Measurements from ENCODE around the gene ALDH3A1. TPM values are rescaled to one million over a fixed set of nuclear protein-coding genes. Genes with fewer than 3 reads are reported as not detected.
A peak's percentile ranks its signal among the peaks of the same experiment; 100 is the strongest.

The ALDH3A1 gene
- total RNA-seq, 1 experiment from 2014 or later, result 0.38 TPM

- Mint-ChIP-seq H3K9me3 (ENCODE audit: low read depth, unreplicated experiment) (no peaks in the 10 kb centered on the region), H3K27ac (ENCODE audit: unreplicated experiment) (no peak overlapping the region), H3K4me1 (ENCODE audit: low read depth, unreplicated experiment) (peaks cover 15% of the 10 kb centered on the region), H3K36me3 (ENCODE audit: insufficient read depth, unreplicated experiment) (no peaks in the 10 kb centered on the region), H3K4me3 (ENCODE audit: low read depth, unreplicated experiment) (no peak overlapping the region), H3K27me3 (ENCODE audit: unreplicated experiment) (peaks cover 12% of the 10 kb centered on the region)
- CTCF ChIA-PET, result no interaction called here
- DNase-seq, result no peak
- intact Hi-C loops (cut with micrococcal nuclease; ENCODE audit: unreplicated experiment), result no loop called here
- BruUV-seq (replicated peaks), result no TSS peak
- no peak for TF ChIP-seq CTCF (IDR thresholded peaks at IDR 0.05; ENCODE audit: unreplicated experiment)
Measured at GRCh38 chr17:19737305-19738072, 10.6 kb downstream of the ALDH3A1 start.

- CTCF ChIA-PET, result interaction anchor here (0.6 kb wide), 1 partner anchor 183 kb away, joined by 4 read pairs; no protein-coding TSS in a partner anchor
- no peak for DNase-seq
- no peaks in the 10 kb centered on the region for H3K36me3 Mint-ChIP-seq (ENCODE audit: insufficient read depth, unreplicated experiment)
- no TSS peak for BruUV-seq (replicated peaks)
- H3K9me3 Mint-ChIP-seq (ENCODE audit: low read depth, unreplicated experiment), result no peaks in the 10 kb centered on the region
- no peak overlapping the region for H3K4me3 Mint-ChIP-seq (ENCODE audit: low read depth, unreplicated experiment)
- no peak for TF ChIP-seq CTCF (IDR thresholded peaks at IDR 0.05; ENCODE audit: unreplicated experiment)
- intact Hi-C loops (cut with micrococcal nuclease; ENCODE audit: unreplicated experiment), result no loop called here
- H3K27ac Mint-ChIP-seq (ENCODE audit: unreplicated experiment), result peak overlapping the region; percentile 59
- peaks cover 15% of the 10 kb centered on the region for H3K4me1 Mint-ChIP-seq (ENCODE audit: low read depth, unreplicated experiment)
- H3K27me3 Mint-ChIP-seq (ENCODE audit: unreplicated experiment), result peaks cover 12% of the 10 kb centered on the region
Measured at GRCh38 chr17:19736071-19736470, 12.0 kb downstream of the ALDH3A1 start.

- Mint-ChIP-seq H3K4me3 (ENCODE audit: low read depth, unreplicated experiment) (no peak overlapping the region), H3K4me1 (ENCODE audit: low read depth, unreplicated experiment) (peaks cover 15% of the 10 kb centered on the region), H3K36me3 (ENCODE audit: insufficient read depth, unreplicated experiment) (peaks cover 4% of the 10 kb centered on the region), H3K27me3 (ENCODE audit: unreplicated experiment) (peaks cover 12% of the 10 kb centered on the region), H3K27ac (ENCODE audit: unreplicated experiment) (no peak overlapping the region), H3K9me3 (ENCODE audit: low read depth, unreplicated experiment) (no peaks in the 10 kb centered on the region)
- DNase-seq, result no peak
- no TSS peak for BruUV-seq (replicated peaks)
- CTCF ChIA-PET, result interaction anchor here (0.6 kb wide), 1 partner anchor 144 kb away, joined by 3 read pairs; no protein-coding TSS in a partner anchor
- intact Hi-C loops (cut with micrococcal nuclease; ENCODE audit: unreplicated experiment), result no loop called here
- TF ChIP-seq CTCF (IDR thresholded peaks at IDR 0.05; ENCODE audit: unreplicated experiment), result no peak
Measured at GRCh38 chr17:19733953-19734526, 14.1 kb downstream of the ALDH3A1 start.

- H3K27me3 Mint-ChIP-seq (ENCODE audit: unreplicated experiment), result peaks cover 12% of the 10 kb centered on the region
- no peak overlapping the region for H3K4me3 Mint-ChIP-seq (ENCODE audit: low read depth, unreplicated experiment)
- peaks cover 4% of the 10 kb centered on the region for H3K36me3 Mint-ChIP-seq (ENCODE audit: insufficient read depth, unreplicated experiment)
- BruUV-seq (replicated peaks), result no TSS peak
- CTCF ChIA-PET, result no interaction called here
- no peak for TF ChIP-seq CTCF (IDR thresholded peaks at IDR 0.05; ENCODE audit: unreplicated experiment)
- no peaks in the 10 kb centered on the region for H3K9me3 Mint-ChIP-seq (ENCODE audit: low read depth, unreplicated experiment)
- no peak overlapping the region for H3K27ac Mint-ChIP-seq (ENCODE audit: unreplicated experiment)
- no peak for DNase-seq
- intact Hi-C loops (cut with micrococcal nuclease; ENCODE audit: unreplicated experiment), result no loop called here
- H3K4me1 Mint-ChIP-seq (ENCODE audit: low read depth, unreplicated experiment), result peaks cover 15% of the 10 kb centered on the region
Measured at GRCh38 chr17:19731626-19732025, 16.5 kb downstream of the ALDH3A1 start.
